RWPE2 (cell line): ENCODE measurements around the gene RPS6KA2.
A peak's percentile ranks its signal among the peaks of the same experiment; 100 is the strongest.

ENCODE experiments used
- ATAC-seq: fragments of 200-7000 bp; cut with Tn5 transposase; 3 replicates; pipeline ENCODE4 v1.9.1; 2021; ENCODE audit warnings: low read depth
- DNase-seq: peaks from one replicate; pipeline ENCODE4 v3.0.0-alpha.2; 2020; ENCODE audit warnings: low spot score
- H3K27ac ChIP-seq: fragments of 450-650 bp; 2 replicates; pipeline ENCODE4 v1.5.1; 2017; ENCODE audit warnings: mild to moderate bottlenecking; ENCODE audit not compliant: poor library complexity, severe bottlenecking
- H3K27me3 ChIP-seq: fragments of 250-450 bp; sonication (Bioruptor Pico); 2 replicates; pipeline ENCODE4 v1.5.1; 2021; ENCODE audit warnings: mild to moderate bottlenecking, moderate library complexity; ENCODE audit not compliant: insufficient read depth, poor library complexity, severe bottlenecking
- H3K36me3 ChIP-seq: fragments of 250-450 bp; sonication (Bioruptor Pico); 2 replicates; pipeline ENCODE4 v1.5.1; 2020; ENCODE audit warnings: low read depth, mild to moderate bottlenecking, moderate library complexity
- H3K4me1 ChIP-seq: fragments of 250-450 bp; sonication (Bioruptor Pico); 2 replicates; pipeline ENCODE4 v1.5.1; 2021; ENCODE audit warnings: mild to moderate bottlenecking, moderate library complexity; ENCODE audit not compliant: insufficient read depth, poor library complexity, severe bottlenecking
- H3K4me3 ChIP-seq: fragments of 250-450 bp; sonication (Bioruptor Pico); 2 replicates; pipeline ENCODE4 v1.5.1; 2021; ENCODE audit warnings: mild to moderate bottlenecking, moderate library complexity; ENCODE audit not compliant: severe bottlenecking
- H3K9me3 ChIP-seq: fragments of 250-450 bp; sonication (Bioruptor Pico); 2 replicates; pipeline ENCODE4 v1.5.1; 2021; ENCODE audit warnings: mild to moderate bottlenecking, moderate library complexity; ENCODE audit not compliant: severe bottlenecking
- TF ChIP-seq, protein P1 (sequence below): fragments of 450-650 bp; IDR thresholded peaks from one replicate; pipeline ENCODE4 v1.5.1; 2017; ENCODE audit warnings: mild to moderate bottlenecking, moderate library complexity; ENCODE audit not compliant: poor library complexity, severe bottlenecking

RPS6KA2 gene

DNA sequence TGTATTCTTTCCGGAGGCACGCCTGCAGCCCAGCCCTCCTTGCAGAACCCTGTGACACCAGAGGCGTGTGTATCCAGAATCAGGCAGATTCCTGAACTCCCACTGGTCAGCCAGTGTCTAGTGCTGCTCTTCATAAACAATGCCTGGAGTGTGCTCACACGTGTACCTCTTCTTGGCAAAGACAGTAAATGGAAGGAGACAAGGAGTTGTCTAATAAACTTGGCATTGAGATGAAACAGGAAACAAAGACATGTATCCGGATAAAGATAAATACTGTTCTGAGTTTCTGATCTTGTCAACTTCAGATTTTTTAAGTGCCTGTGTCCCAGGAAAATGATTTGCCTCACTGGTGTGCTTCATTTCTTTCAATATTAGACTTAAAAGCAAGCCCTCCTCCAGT lies 1.7 kb downstream of the RPS6KA2 start:
- H3K27ac ChIP-seq: peak overlapping the region; percentile 97
- peak overlapping the region; percentile 98 for H3K4me3 ChIP-seq

DNA sequence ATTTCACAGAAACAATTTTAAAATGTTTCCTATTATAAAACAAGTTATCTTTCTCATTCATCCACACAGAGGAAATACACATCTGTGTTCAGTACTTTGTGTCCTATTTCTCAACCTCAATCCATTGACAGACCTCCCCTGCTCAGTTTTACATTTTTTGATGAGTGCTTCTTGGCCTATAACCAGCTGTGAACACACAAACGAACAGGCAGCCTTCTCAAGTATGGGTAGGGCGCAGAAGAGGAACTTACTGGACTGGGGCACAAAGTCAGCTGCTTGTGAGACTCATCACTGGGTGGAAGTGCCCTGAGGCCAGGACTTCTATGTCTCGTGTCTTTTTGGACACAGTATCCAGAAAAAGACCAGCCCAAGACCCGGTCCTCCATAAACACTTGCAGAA lies 2.8 kb downstream of the RPS6KA2 start:
- no peaks in the 10 kb centered on the region for H3K27me3 ChIP-seq
- peaks cover 57% of the 10 kb centered on the region for H3K4me1 ChIP-seq
- TF ChIP-seq, protein P1, sequence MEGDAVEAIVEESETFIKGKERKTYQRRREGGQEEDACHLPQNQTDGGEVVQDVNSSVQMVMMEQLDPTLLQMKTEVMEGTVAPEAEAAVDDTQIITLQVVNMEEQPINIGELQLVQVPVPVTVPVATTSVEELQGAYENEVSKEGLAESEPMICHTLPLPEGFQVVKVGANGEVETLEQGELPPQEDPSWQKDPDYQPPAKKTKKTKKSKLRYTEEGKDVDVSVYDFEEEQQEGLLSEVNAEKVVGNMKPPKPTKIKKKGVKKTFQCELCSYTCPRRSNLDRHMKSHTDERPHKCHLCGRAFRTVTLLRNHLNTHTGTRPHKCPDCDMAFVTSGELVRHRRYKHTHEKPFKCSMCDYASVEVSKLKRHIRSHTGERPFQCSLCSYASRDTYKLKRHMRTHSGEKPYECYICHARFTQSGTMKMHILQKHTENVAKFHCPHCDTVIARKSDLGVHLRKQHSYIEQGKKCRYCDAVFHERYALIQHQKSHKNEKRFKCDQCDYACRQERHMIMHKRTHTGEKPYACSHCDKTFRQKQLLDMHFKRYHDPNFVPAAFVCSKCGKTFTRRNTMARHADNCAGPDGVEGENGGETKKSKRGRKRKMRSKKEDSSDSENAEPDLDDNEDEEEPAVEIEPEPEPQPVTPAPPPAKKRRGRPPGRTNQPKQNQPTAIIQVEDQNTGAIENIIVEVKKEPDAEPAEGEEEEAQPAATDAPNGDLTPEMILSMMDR: no peak
- DNase-seq (no peak), ATAC-seq (no peak)
- H3K27ac ChIP-seq: peak overlapping the region; percentile 97
- no peaks in the 10 kb centered on the region for H3K9me3 ChIP-seq
- H3K4me3 ChIP-seq: no peak overlapping the region
- no peaks in the 10 kb centered on the region; the same call in 1 of the 2 replicates for H3K36me3 ChIP-seq

More for the DNA sequence above, 1.7 kb downstream of the RPS6KA2 start:
- TF ChIP-seq, protein P1: no peak
- no peaks in the 10 kb centered on the region; the same call in 1 of the 2 replicates for H3K36me3 ChIP-seq
- ATAC-seq (no peak), DNase-seq (no peak)
- H3K4me1 ChIP-seq: peaks cover 46% of the 10 kb centered on the region
- H3K9me3 ChIP-seq: no peaks in the 10 kb centered on the region
- H3K27me3 ChIP-seq: no peaks in the 10 kb centered on the region

DNA sequence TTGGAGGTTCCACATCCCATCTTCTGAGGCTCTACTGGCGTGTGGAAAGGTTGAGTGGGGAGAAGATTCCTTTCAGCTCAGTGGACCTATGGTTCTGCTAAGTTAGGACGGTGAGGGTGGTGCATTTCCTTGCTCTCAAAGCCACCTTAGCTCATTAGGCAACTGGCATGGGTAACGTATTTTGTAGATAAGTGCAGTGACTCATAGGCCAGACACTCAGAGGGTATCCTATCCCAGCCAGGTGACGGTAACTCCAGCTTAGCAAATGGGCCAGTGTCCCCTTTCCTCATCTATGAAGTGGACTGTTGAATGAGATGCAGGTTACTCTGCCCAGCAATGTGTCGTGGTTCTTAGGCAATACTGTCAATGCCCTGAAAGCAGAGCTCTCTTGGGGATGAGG lies 3.7 kb downstream of the RPS6KA2 start:
- H3K4me1 ChIP-seq: peaks cover 63% of the 10 kb centered on the region
- DNase-seq (no peak), ATAC-seq (no peak)
- peaks cover 8% of the 10 kb centered on the region for H3K36me3 ChIP-seq
- TF ChIP-seq, protein P1: no peak
- no peaks in the 10 kb centered on the region for H3K9me3 ChIP-seq
- H3K27me3 ChIP-seq: no peaks in the 10 kb centered on the region
- peak overlapping the region; percentile 97 for H3K27ac ChIP-seq
- H3K4me3 ChIP-seq: no peak overlapping the region

DNA sequence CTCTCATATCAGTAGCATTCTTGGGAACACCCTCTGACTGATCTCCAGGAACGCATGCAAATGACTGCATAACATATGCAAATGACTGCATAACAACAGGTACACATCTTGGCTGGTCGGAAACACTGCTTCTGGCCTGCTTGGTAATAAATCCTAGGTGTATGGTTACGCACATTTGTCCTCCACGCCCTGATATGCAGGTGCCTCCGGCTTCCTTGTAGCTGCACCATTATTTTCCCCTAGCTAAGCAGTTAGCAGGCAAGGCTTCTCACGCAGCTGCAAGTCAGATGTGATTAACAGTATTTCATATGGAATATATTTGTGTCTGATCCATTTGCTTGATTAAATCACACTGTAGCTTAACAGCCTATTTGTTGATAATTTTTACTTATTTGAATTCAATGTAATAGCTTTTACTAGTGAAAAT lies 5.9 kb downstream of the RPS6KA2 start:
- ATAC-seq (no peak), DNase-seq (no peak)
- H3K4me1 ChIP-seq: peaks cover 63% of the 10 kb centered on the region
- H3K4me3 ChIP-seq: no peak overlapping the region
- H3K9me3 ChIP-seq: no peaks in the 10 kb centered on the region
- TF ChIP-seq, protein P1: no peak
- H3K27ac ChIP-seq: peak overlapping the region; percentile 97
- no peaks in the 10 kb centered on the region for H3K27me3 ChIP-seq
- H3K36me3 ChIP-seq: peaks cover 24% of the 10 kb centered on the region

DNA sequence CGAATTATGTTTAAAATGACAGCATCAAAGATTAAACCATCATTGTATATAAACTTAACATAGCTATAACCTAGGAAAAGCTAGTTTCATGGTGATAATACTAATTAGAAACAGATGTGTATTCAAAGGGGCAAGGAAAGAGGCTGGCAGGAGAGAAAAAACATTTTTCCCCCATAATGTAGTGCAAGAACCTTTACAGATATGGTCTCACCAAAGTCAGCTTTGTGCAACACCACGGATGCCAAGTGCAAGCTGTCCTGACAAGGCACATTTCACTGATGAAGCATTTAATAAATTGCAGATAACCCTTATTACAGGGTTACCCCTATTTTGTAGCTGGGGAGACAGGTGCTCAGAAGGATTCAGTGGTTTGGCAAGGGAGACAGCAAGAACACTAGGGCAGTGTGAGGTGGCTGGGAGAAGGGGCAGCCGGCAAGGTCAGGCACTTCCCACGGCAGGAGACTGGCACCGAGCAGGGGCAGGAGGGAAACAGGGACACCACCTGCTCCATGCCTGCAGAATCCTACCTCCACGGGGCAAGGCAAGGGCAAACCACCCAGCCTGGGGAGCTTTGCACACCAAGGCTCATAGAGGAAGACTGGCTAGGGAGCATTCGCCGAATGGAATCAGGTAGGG lies 6.5 kb downstream of the RPS6KA2 start:
- no peaks in the 10 kb centered on the region for H3K27me3 ChIP-seq
- ATAC-seq: no peak
- peak overlapping the region; percentile 97 for H3K27ac ChIP-seq
- TF ChIP-seq, protein P1: no peak
- peaks cover 24% of the 10 kb centered on the region for H3K36me3 ChIP-seq
- no peaks in the 10 kb centered on the region for H3K9me3 ChIP-seq
- no peak for DNase-seq
- H3K4me1 ChIP-seq: peaks cover 63% of the 10 kb centered on the region
- H3K4me3 ChIP-seq: no peak overlapping the region
